Large intestine (tissue), 3 donors: Measurements from ENCODE around the gene PPFIBP1. TPM values are rescaled to one million over a fixed set of nuclear protein-coding genes. Genes with fewer than 3 reads are reported as not detected.

Experiments
- DNase-seq, 2 donors: peaks; one replicate each; pipeline versions ENCODE4 v3.0.0 to v3.0.0-alpha.2; 2013
- H3K27ac ChIP-seq: one replicate; pipeline ENCODE4 v1.5.1; 2013; ENCODE audit warnings: low read length
- H3K27me3 ChIP-seq: 2 replicates; pipeline ENCODE4 v1.6.1; 2013; ENCODE audit warnings: low read length; ENCODE audit not compliant: control insufficient read depth, insufficient read depth
- H3K36me3 ChIP-seq: 2 replicates; pipeline ENCODE4 v1.6.1; 2013; ENCODE audit warnings: low read length; ENCODE audit not compliant: control insufficient read depth, insufficient read depth
- H3K4me1 ChIP-seq: one replicate; pipeline ENCODE4 v1.6.1; 2013; ENCODE audit warnings: low read length; ENCODE audit not compliant: control insufficient read depth, insufficient read depth
- H3K4me3 ChIP-seq: one replicate; pipeline ENCODE4 v1.5.1; 2013; ENCODE audit warnings: low read length
- H3K9me3 ChIP-seq: one replicate; pipeline ENCODE4 v1.6.1; 2013; ENCODE audit warnings: mild to moderate bottlenecking, low read depth, low read length, moderate library complexity; ENCODE audit not compliant: control insufficient read depth
- WGBS: methylation state at CpG from one replicate; pipeline ENCODE4 v1.1.5; 2013; ENCODE audit warnings: low lambda C conversion rate; ENCODE audit not compliant: insufficient coverage; 5-methylcytosine and 5-hydroxymethylcytosine counted together
- polyA plus RNA-seq: library from polyadenylated mRNA; unstranded; fragments of 120-200 nt; gene quantifications from one replicate; pipeline ENCODE4 v1.2.1, GENCODE V29; 2013

Gene PPFIBP1
- polyA plus RNA-seq, 1 donor, result 41.5 TPM

DNA sequence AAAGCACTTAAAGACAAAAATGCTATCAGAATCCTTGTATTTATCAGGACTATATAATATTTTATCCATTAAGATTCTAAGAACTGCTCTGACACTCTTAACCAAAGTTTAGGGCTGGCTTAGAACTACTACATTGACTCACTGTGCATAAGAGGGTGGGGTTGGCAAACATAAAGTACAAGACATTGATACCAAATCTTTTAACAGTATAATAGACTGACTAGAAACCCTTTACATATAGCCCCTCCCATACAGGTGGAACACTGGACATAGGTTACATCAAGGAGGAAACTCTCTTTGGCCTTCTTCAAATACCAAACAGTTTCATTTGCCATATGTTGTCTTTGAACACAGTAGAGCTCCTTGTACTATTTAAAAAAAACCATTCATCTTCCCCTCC, 156.6 kb downstream of the PPFIBP1 start:
- no peaks in the 10 kb centered on the region for H3K9me3 ChIP-seq
- H3K4me1 ChIP-seq, result no peaks in the 10 kb centered on the region
- peak in 1 of 2 donors; percentile 50 for DNase-seq
- H3K4me3 ChIP-seq, result no peak overlapping the region
- H3K27ac ChIP-seq, result no peak overlapping the region
- peaks cover 46% of the 10 kb centered on the region for H3K36me3 ChIP-seq
- no peaks in the 10 kb centered on the region for H3K27me3 ChIP-seq

DNA sequence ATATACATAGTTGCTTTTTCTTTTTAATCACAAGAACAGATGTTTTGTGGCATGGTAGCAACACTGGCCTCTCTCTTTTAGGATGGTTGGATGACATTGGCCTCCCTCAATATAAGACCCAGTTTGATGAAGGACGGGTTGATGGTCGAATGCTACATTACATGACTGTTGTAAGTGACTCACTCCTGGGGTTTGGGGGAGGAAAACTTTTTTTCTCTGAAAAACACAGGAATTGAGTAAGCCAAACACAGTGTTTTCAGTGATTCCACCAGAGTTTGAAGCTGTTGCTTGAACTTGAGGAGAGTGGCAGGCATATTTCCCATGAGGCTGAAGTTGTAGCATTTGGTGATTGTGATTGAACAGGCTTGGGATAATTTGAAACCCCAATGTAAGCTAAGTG, 158.5 kb downstream of the PPFIBP1 start:
- no CpG with 5 or more reads among the region's 2 CpGs for WGBS
- H3K27ac ChIP-seq, result no peak overlapping the region
- H3K9me3 ChIP-seq, result no peaks in the 10 kb centered on the region
- DNase-seq, result no peak
- H3K4me3 ChIP-seq, result no peak overlapping the region
- H3K4me1 ChIP-seq, result no peaks in the 10 kb centered on the region
- no peaks in the 10 kb centered on the region for H3K27me3 ChIP-seq
- peaks cover 40% of the 10 kb centered on the region for H3K36me3 ChIP-seq

DNA sequence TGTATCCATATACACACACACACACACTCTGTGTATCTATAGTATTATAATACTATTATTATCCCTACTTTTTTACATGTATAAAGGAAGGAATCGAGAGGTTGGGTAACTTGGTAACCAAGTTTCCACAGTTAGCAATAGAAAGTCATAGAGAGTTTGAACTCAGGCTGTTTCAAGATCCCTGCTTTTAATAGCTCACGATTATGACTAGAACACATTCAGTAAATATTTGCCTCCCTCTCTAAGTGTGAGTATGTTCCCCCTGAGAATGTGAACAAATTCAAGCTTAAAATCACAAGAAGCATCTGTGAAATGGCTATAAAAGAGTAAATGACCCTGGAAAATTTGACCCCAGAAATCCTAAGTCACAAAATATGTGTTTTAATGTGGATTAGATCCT, 161.3 kb downstream of the PPFIBP1 start:
- no peak for DNase-seq
- Histone ChIP-seq H3K4me1 (no peaks in the 10 kb centered on the region), H3K4me3 (no peak overlapping the region), H3K27ac (no peak overlapping the region), H3K27me3 (no peaks in the 10 kb centered on the region), H3K9me3 (no peaks in the 10 kb centered on the region), H3K36me3 (peaks cover 45% of the 10 kb centered on the region)
- WGBS, result no CpG with 5 or more reads among the region's 2 CpGs

DNA sequence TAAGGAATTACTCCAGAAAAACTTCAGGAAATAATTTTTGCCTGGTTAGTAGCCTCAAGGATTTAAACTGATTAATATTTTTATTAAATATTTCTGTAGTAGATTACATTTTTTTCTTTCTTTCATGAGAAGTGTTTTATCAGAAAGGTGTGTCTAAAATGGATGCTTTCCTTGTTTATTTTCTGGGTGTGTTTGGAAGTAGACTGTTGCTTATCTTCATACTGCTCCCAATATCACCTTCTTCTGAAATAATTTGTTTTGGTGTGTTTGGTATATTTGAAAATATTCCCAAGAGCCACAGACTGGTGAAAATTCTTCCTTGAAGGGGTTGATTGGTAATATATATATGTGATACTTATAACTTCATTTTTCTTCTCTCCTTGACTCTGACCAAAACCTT, 162.1 kb downstream of the PPFIBP1 start:
- no peaks in the 10 kb centered on the region for H3K27me3 ChIP-seq

DNA sequence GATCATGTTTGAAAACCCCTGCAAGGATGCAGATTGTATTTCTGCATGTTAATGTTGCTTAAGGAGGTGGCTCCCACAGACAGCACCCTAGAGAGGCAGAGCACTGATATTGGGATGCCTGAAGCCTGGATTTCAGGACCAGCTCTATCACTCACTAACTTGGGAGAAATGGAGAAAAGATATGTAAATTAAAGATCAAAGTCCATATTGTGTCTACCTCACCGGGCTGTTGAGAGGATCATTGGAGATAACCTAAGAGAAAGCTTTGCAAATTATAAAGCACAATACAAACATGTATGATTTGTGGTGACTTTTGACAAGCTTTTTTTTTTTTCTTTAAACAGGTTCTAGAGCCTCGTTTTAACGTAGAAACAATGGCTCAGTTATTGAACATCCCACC, 164.7 kb downstream of the PPFIBP1 start:
- H3K27ac ChIP-seq, result no peak overlapping the region
- WGBS, result no CpG with 5 or more reads among the region's 3 CpGs
- no peak overlapping the region for H3K4me3 ChIP-seq
- no peaks in the 10 kb centered on the region for H3K9me3 ChIP-seq
- peak in 1 of 2 donors; percentile 36 for DNase-seq
- no peaks in the 10 kb centered on the region for H3K4me1 ChIP-seq
- no peaks in the 10 kb centered on the region for H3K27me3 ChIP-seq
- peaks cover 42% of the 10 kb centered on the region for H3K36me3 ChIP-seq

More for the DNA sequence above, 162.1 kb downstream of the PPFIBP1 start:
- Histone ChIP-seq H3K27ac (no peak overlapping the region), H3K4me3 (no peak overlapping the region), H3K36me3 (peaks cover 43% of the 10 kb centered on the region), H3K9me3 (no peaks in the 10 kb centered on the region), H3K4me1 (no peaks in the 10 kb centered on the region)
- DNase-seq, result no peak

DNA sequence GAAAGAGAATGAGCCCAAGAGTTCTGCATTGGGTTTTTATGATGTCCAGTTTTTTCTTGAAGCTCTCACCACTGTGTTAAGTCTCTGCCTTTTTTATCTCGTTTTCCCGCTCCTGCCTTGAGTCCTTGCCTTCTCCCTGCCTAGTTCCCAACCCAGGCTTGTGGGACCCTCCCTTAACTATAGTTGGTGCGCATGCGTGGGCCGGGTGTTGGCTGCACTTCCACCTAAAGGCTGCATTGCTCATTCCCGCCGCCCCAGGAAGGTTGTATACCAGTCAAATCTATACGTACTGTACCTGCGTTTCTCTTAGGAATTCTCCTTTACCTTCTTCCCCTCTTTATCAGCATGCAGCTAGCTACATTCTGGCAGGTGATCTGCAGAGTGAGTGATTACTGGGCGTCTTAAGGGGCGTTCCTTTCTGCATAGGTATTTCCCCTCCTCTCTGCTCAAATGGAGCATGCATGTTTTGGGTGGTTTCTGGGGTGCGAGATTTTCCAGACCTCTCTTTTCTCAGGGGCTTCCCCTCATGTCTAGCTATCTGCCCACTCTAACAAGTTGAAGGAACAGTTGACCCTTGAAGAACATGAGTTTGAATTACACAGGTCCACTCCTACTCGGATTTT, 165.7 kb downstream of the PPFIBP1 start:
- Histone ChIP-seq H3K4me3 (no peak overlapping the region), H3K36me3 (peaks cover 42% of the 10 kb centered on the region), H3K27ac (no peak overlapping the region), H3K9me3 (no peaks in the 10 kb centered on the region), H3K4me1 (no peaks in the 10 kb centered on the region), H3K27me3 (no peaks in the 10 kb centered on the region)
- DNase-seq, result no peak
- WGBS, result 88% methylated on average over 2 of the region's 13 CpGs

DNA sequence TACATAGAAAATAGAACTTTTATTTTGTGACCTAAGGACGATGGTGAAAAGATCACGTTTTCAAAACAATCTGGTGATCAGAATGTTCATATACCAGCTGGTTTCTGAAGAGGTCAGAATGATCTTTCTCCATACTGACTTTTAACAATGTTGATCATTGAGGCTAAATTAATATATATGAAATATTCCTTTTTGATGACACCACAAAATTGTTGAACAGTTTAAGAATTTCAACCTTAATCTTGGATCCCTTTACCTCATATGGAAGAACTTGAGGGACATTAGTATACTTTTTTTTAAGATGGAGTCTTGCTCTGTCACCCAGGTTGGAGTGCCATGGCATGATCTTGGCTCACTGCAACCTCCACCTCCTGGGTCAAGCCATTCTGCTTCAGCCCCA, 169.4 kb downstream of the PPFIBP1 start:
- Histone ChIP-seq H3K36me3 (peaks cover 28% of the 10 kb centered on the region), H3K4me1 (peaks cover 9% of the 10 kb centered on the region), H3K27ac (no peak overlapping the region), H3K9me3 (no peaks in the 10 kb centered on the region), H3K27me3 (no peaks in the 10 kb centered on the region), H3K4me3 (no peak overlapping the region)
- DNase-seq, result no peak
- 94% methylated on average over 2 of the region's 2 CpGs for WGBS

DNA sequence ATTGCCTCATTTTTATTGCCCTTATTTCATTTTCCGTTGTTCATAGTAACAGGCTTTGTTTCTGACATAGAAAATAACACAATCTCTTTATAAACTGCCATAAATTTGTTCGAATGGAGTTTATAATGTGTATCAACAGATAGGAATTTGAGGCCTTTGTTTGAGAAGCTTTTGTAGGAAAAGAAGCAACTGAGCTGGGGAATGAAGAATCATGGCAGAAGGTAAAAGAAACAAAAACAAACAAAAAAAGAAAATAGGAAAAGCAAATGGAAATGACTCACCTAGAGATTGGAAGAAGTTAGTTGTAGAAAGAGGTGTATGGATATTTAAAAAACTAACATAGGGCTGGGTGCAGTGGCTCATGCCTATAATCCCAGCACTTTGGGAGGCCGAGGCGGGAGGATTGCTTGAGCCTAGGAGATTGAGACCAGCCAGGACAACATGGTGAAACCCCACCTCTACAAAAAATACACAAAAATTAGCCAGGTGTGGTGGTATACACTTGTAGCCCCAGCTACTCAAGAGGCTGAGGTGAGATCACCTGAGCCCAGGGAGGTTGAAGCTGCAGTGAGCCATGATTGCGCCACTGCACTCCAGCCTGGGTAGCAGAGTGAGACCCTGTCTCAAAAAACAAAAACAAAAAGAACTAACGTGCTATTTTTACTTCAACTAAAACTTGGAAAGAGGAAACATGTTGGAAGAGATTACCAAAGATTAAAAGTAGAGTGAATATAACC, 171.7 kb downstream of the PPFIBP1 start:
- Histone ChIP-seq H3K27me3 (no peaks in the 10 kb centered on the region), H3K4me3 (no peak overlapping the region), H3K4me1 (peaks cover 9% of the 10 kb centered on the region), H3K27ac (no peak overlapping the region), H3K36me3 (peaks cover 12% of the 10 kb centered on the region), H3K9me3 (no peaks in the 10 kb centered on the region)
- 79% methylated on average over 3 of the region's 6 CpGs for WGBS
- no peak for DNase-seq

DNA sequence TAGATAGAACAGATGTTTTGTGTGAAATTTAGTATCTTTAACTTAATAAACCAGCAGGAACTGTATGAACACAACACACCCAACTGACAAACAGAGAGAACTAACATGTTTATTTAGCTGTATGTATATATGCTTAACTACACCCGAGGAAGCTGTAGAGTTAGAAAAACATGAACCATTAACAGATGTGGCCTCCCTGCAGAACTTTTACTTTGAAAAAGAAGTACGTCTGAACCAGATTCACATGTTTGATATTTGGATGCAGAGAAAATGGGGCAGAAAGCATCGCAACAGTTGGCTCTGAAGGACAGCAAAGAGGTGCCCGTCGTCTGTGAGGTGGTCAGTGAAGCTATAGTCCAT, 172.3 kb downstream of the PPFIBP1 start, which contains the start of gene REP15:
Gene REP15 (plus strand): TSS at position 155 of the 360 bp plus-strand sequence. CDS start 116 bp downstream, at position 271.
- WGBS, result no CpG with 5 or more reads among the region's 5 CpGs
- Histone ChIP-seq H3K9me3 (no peaks in the 10 kb centered on the region), H3K27ac (peak within 1 kb of the TSS; percentile 21), H3K4me1 (peaks cover 9% of the 10 kb centered on the region), H3K27me3 (no peaks in the 10 kb centered on the region), H3K4me3 (peak within 1 kb of the TSS; percentile 23), H3K36me3 (peaks cover 12% of the 10 kb centered on the region)
- peak in 1 of 2 donors; percentile 35 for DNase-seq

DNA sequence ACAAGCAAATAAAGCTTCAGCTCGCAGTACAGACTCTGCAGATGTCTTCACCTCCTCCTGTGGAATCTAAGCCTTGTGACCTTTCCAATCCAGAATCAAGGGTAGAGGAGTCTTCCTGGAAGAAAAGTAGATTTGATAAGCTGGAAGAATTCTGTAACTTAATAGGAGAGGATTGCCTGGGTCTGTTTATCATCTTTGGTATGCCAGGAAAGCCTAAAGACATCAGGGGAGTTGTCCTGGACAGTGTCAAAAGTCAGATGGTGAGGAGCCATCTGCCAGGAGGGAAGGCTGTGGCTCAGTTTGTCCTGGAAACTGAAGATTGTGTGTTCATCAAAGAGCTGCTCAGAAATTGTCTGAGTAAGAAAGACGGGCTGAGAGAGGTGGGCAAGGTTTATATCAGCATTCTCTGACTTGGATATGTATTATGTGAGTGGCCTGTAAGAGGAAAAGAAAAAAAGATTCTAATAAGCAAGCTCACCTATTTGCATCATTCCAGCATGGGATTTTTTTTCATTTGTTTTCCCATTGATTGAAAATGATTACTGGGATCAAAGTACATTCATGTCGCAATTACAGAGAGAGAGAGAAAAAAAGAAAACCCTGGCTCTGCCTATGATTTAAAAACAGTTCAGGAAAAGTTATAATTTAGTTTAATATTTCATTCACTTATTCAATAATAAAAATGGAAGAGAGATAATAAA, 173.0 kb downstream of the PPFIBP1 start:
- peaks cover 9% of the 10 kb centered on the region for H3K4me1 ChIP-seq
- H3K4me3 ChIP-seq, result peak overlapping the region; percentile 23
- H3K27ac ChIP-seq, result peak overlapping the region; percentile 21
- H3K9me3 ChIP-seq, result no peaks in the 10 kb centered on the region
- H3K27me3 ChIP-seq, result no peaks in the 10 kb centered on the region
- H3K36me3 ChIP-seq, result peaks cover 8% of the 10 kb centered on the region
- 31% methylated on average over 2 of the region's 3 CpGs for WGBS
- peak; percentile 38 to 77 for DNase-seq
